ENCODE results near the gene FER.
"Not testable (repeated sequence)": the region's sequence is repeated elsewhere in the genome, so short reads cannot be mapped to it uniquely, and the experiment has no call there.

The FER gene

DNA sequence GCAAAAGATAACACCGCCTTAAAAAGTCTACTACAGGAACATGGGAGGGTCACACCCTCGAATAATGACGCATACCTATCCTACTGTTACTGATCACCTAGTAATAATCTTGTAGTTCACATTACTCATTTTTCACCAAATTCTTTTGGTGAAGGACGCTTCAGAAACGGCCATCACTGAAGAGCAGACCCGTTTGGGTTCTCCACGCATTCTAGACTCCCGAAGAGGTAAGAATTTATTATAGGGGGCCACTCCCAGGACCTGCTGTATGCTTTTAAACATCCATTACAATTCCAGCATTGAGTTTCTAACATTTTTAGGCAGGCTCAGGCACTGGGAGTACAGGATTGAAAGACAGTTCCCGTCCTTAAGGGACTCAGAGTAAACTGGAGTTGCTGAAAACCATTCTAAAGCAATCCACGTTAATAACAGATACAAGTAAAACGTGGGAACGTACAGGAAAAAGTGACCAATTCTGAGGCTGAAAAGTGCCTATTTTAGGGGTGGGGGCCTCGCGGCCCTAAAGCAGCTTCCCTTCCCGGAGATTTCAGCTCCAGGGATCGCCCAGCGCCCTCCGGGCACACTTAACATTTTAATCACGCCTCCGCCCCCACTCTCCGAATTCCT, at the start of gene FER:
Gene FER (plus strand): TSS at position 124 of the 627 bp plus-strand sequence. CDS start 50,286 bp downstream, outside the sequence.
- DNase-seq (ENCODE audit: low read depth): peak; percentile 47

DNA sequence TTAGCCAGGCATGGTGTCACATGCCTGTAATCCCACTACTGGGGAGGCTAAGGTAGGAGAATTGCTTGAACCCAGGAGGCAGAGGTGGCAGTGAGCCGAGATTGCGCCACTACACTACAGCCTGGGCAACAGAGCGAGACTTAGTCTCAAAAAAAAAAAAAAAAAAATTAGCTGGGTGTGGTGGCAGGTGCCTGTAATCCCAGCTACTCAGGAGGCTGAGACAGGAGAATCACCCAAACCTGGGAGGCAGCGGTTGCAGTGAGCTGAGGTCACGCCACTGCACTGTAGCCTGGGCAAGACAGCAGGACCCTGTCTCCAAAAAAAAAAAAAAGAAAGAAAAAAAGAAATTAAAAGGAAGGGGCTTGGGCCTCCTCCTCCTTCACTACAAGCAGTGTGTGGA, 47.3 kb upstream of the FER start:
- not testable (repeated sequence) for DNase-seq (ENCODE audit: low read depth)

DNA sequence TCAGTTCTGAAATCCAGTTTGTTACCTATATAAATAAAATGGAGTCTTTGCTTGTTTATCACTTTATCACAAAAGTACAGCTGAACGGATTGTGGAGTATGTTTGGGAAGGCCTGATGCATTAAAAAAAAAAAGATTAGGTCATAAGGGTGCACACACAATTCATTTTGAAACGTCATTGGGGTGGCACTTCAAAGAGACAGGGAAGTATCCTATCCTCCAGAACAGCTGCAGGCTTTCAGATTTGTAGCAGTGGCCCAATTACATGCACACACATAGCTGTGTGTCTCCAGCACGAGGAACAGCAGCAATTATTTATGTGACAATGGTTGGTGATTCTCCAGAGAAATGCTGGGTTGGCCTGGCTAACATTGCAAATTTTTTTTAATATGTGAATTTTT, 46.8 kb upstream of the FER start:
- no peak for DNase-seq (ENCODE audit: low read depth)

DNA sequence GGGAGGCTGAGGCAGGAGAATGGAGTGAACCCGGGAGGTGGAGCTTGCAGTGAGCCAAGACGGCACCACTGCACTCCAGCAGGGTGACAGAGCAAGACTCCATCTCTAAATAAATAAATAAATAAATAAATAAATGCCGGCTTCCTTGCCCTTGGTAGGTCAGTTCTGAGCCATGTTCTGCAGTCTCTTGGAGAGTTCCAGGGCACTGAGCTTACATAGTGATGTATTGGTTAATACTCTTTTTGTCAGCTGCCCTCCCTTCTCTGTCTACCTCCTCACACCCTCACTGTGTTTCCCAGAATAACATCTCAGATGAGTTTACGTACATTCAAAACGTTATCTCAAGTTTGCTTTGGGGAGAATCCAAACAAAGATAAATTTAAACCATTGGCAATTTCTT, 45.2 kb upstream of the FER start:
- no peak for DNase-seq (ENCODE audit: low read depth)

DNA sequence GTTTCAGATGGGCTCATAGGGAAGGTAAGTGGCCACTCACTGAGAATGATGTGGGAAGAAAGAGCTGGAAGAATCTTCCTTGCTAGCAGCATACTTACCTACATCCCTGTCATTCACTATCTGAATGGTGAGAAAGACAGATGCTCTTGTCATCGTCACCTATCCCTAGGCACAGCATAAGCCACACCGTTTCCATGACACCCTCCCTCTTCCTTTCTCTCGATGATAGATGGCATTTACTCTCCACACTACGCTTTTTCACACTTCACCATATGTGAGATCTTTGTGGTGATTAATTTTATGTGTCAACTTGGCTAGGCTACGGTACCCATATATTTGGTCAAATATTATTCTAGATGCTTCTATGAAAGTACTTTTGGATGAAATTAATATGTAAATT, 44.4 kb upstream of the FER start:
- no peak for DNase-seq (ENCODE audit: low read depth)

DNA sequence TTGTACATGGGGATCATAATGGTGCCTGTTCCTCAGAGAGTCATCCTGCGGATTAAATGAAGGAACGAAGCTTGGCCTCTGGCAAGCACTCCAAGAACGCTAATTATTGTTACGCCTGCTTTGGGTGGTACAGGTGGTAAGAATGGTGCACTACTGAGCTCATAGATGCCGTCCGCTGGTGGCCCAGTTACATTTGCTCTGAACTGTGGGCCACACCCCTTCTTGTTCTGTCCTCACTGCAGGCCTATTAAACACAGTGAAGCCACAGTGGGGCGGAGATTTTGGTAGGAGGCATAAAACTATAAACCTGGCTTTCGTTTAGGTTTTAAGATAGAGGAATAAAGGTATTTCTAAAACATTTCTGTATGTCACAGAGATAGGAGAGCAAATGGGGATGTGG, 40.6 kb upstream of the FER start:
- no peak for DNase-seq (ENCODE audit: low read depth)

DNA sequence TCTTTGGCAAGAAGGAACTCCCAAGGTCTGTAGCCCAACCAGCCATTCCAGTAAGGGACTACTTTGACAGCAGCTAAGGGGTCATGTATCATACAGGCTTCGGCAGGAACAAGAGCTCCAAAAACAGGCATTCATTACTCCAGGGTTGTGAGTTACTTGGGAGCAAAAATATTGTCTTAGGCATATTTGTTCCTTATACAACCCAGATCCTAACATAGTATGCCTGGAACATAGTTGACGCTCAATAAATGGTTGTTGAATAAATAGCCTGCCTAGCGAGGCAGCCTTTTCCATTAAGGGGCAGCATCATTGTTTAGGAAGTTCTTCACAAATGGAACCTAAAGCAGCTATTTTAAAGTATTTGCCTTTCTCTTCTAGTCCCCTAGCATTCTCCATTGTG, 35.8 kb upstream of the FER start:
- DNase-seq (ENCODE audit: low read depth): no peak

DNA sequence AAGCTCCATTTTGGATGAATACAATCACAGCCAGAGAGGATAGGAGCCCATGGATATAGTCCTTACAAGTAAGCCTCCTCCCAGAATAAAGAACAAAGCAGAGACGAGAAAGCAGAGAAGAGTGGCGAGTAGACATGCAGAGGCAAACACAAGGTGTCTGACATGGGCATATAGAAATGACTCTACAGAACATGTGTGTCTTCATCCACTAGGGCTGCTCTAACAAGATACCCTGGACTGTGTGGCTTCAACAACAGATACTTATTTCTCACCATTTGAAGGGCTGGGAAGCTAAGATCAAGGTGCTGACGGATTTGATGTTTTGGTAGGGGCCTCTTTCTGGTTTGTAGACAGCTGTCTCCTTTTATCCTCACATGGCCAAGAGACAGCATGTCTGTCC, 32.3 kb upstream of the FER start:
- DNase-seq (ENCODE audit: low read depth): no peak

DNA sequence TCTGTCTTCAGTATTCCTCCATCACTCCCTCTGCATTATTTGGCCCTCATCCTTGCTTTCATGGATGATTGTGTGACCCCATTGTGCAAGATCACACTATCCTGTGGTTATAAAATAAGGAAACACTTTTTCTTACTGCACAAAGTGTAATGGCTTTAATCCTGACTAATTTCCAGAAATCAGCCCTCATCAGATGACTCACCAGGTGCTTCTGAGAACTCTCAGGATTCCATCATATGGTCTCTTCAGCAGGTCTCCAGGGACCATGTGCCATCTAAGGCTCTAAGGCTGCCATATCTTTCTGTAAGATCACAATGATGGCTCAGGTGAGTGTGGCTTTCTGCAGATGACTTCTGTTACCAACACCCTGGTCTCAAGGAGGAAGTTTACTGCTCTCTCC, 27.3 kb upstream of the FER start:
- DNase-seq (ENCODE audit: low read depth): no peak

DNA sequence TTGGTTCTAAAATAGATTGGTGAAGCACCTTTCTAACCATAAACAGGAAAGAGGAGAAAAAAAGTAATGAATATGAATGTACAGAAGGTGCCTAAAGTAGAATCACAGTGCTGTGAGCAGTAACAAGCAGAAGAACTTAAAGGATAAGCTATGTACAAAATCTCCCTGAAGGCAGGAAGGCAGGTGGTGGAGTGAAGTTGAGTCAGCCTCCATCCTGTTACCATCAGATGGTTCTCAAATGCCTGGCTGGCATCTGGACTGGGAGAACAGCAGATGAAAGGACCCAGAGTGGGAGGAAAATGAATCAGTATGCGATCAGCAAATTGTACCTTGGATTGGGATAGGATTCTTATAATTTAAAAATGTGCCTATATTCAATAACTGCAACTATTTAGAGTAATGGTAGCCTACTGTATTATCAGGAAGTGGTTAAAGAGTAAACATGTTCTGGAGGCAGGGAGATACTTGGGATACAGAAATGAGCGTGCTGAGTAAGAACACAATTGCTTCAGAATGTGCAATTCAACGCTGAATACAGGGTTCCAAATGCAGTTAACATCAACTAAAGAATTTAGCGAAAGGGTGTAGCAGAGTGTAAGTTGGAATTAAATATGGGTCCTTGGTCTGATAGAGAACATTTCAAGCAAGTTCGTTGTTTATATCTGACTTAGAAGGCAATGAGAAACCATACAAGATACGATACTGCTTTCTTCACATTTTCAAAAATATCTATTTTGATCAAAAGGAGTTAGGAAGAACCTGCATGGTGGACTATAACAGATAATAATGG, 21.1 kb upstream of the FER start:
- DNase-seq (ENCODE audit: low read depth): no peak

DNA sequence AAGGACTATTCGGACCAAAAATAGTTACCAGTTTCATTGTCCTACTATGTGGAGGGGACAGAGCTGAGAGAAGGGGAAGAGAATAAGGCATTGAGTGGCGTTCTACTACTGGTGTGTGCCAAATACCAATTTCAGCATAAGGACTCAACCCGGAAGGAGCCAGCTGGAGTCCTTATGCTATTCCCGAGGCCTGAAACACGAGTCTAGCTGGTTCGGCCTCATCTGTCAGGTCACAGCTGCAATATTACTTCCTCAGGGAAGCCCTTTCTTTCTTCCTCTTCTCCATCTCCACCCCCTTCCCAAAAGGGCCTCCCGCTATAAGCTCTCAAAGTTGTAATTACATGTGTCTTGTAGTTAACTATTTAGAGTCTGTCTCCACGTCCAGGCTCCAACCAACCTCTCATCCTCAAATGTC, 20.5 kb upstream of the FER start:
- no peak for DNase-seq (ENCODE audit: low read depth)

DNA sequence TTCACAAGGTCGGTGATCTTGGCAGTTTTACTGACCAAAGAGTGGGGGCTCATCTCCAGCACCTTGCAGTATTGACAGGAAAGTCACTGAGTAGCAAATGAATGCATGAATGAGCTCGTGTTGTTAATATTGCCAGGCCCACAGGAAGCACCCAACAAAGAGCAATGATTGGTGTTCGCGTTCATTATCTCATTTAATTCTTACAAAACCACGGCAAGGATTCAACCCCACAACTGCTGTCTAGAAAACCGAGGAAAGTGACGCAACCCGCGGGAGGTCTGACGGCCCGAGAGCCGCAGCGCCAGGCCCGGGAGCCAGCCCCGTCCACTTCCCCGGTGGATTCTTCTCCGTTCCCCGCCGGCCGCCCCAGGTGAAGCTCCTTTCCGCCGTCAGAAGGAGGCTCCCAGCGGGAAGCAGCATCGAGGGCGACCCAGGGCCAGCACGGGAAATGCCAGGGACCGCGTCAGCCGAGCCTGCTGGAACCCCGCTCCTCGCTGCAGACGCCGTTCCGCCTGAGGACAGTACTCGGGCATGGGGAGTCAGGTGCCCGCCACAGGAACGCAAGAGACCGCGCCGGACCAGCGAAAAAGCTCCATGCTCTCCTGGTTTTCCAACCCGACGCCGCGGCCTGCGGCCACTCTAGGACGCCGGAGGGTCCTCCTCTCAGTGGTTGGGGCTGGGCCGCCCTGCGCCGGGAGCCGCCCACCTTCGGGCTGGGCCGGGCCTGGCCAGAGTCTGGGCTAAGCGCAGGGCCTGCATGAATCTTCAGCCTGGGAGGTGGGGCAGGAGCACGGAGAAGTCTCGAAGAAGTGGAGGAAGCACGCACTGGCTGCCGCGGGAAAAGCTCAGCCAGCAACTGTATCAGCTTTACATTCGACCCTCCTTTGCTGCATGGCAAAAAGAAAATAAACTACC, 19.8 kb upstream of the FER start:
- DNase-seq (ENCODE audit: low read depth): no peak

DNA sequence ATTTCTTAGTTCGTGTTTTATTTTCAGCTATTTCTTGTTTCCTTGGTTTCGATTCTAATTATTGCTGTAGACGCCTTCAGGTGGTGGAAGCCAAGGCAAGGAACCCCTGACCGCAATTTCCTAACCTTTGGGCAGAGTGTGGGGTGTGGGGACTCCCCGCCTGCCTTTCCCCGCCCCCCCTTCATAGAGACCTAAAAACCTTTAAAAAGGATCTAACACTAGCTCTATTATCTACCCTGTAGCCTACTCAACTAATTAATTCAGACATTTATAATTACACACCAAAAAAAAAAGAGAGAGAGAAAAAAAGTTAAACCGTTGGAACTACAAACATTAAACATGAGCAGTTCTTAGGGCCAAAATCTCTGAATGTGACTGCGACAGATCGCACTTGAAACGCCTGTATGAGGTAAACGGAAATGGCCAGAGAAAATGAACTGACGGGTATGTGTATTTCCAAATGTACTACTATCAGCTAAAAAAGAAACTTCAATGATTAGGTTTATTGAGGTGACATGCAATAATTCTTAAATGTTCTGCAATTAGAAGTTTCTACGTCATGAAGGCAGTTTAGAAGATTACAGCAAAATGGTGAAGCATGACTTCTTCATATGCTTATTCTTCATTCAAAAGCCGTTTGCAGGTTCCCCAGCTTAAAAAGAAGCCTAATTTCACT, 19.0 kb upstream of the FER start:
- peak; percentile 54 for DNase-seq (ENCODE audit: low read depth)

DNA sequence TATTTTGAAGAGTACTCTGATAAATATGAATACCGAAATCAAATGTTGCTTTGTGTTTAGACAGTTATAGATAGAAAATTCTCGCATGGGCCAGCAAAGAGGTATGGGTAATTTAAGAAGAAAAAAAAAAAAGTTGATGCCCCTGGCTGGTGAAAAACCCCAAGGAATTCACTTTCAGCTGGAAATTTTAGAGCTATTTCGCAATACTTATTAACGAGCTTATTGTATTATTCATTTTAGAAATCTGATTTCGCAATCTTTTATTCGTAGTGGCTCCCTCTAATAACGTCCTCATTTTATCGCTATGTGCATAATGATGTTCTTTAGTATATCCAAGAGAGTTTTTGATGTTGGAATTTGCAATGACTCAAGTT, 18.5 kb upstream of the FER start:
- DNase-seq (ENCODE audit: low read depth): no peak

DNA sequence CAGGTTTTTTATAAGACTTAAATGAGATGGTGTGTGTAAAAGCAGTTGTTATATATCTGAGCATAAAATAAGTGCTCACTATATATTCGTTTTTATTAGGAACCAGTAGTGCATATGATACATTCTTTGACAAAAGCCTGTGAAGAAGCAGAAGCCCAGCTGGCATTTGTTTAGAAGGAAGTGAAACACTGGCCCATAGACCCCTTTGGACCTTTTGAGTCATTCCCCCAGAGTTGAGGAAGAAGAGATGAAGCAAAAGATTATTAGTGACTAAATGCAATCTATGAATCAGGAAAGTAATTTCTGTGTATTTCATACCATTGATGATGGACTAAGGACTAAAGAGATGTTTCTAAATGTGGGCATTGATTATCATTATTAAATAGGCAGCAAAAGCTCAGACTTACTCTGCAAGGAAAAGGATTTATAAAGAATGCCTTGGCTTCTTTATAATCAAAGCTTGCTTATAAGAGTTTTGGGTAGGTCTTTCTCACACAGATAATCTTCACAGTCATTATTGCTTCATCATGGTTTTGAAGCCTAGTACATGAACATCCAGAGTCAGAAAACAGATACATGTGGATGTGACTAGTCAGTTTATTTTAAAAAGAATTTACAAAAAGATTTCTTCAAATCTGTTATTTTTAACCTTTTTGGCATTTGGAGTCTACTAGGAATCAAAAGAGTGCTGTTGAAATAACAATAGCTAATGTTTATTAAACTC, 16.9 kb upstream of the FER start:
- no peak for DNase-seq (ENCODE audit: low read depth)

DNA sequence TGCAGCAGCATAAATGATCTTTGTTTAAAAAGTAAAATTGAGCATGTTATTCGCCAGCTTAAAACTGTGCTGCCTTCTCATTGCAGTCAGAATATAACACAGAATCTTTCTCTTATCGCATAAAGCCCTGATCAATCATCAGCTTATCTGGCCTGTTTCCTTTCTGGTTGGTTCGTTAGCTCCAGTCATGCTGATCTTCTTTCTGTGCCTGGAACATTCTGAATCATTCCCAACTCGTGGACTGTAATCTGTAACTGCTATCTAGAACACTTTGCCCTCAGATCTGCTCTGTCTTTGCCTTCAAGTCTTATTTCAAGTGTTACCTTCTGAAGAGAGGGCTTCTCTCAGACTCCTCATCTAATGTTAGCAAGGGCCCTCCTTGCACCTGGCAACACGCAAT, 11.9 kb upstream of the FER start:
- DNase-seq (ENCODE audit: low read depth): no peak

DNA sequence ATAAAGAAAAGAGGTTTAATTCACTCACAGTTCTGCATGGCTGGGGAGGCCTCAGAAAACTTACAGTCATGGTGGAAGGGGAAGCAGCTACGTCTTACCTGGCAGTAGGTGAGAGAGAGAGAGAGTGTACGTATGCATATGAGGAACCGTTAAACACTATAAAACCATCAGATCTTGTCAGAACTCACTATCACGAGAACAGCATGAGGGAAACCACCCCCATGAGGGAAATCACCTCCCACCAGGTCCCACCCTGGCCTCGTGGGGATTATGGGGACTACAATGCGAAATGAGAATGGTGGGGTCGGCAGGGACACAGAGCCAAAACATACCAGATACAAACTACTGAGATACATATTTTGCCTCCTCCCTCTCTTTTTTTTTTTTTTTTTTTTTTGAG, 10.8 kb upstream of the FER start:
- no peak for DNase-seq (ENCODE audit: low read depth)

DNA sequence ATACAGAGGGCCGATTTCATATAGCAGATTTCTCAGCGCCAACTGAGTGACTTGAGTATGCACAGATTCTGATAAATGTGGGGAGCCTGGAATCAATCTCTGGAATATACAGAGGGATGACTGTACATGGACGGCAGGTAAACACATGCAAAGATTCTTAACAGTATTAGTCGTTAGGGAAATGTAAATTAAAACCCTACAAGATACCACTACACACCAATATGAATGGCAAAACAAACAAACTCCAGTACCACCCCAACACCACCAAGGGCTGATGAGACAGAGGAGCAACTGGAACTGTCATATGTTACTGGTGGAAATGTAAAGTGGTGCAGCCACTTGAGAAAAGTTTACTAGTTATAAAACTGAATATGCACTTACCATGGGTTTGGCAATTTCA, 8.3 kb upstream of the FER start:
- no peak for DNase-seq (ENCODE audit: low read depth)

DNA sequence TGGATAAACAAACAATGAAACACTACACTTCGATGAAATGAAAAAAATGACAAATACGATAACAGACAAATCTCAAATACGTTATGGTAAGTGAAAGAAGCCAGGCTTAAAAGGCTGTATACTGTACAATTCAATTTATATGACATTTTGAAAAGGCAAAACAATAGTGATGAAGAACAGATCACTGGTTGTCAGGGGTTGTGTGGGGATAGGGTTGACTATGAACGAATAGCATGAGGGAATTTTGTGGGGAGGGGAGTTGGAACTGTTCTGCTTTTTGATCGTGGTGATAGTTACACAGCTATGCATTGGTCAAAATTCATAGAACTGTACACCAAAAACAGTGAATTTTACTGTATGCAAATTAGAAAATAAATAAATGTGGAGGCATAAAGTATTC, 7.8 kb upstream of the FER start:
- DNase-seq (ENCODE audit: low read depth): no peak

DNA sequence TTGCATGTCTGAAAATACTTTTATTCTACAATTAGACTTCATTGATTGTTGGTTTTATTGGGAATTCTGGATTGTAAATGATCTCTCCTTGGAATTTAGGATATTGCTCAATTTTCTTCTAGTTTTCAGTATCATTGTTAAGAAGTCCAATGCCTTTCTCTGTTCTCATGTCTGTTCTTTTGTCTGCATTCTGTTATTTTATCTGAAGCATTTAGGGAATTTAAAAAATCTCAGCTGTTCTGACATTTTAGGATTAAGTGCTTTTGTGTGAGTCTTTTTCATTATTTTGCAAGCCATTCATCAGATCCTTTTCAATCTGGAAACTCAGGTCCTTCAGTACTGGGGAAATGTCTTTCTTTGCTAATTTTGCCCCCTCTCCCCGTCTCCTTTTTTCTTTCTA, 4.4 kb upstream of the FER start:
- DNase-seq (ENCODE audit: low read depth): no peak

DNA sequence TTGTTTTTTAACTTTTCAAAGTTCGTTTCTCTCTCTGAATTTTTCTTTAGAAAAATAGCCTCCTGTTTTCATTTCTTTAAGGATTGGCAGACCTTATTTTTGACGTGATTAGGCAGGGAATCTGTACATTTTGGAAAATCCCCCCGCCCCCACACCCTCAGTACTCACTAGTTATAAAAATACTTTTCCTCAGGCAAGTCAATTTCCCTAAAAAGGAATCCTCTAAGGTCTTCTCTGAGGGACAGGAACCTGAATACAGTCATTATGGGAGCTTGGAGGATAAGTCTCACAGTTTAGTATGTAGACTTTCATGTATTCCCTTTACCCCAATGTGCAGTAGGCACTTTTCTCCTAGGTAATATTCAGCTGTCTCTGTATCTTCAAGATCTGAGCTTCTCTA, 3.9 kb upstream of the FER start:
- no peak for DNase-seq (ENCODE audit: low read depth)

Measured in stimulated activated CD4-positive, alpha-beta T cell treated with anti-CD3 and anti-CD28 coated beads, Interleukin-2, amount 100 ng/mL, for 4 hours (primary cell).